Measurements from ENCODE around the gene CAMK4.

GRCh38 chr5:111502956-111503355 is 278.8 kb downstream of the CAMK4 start:
- TF ChIP-seq CTCF (conservative IDR thresholded peaks at IDR 0.05 in 1 of 2, IDR thresholded peaks at IDR 0.05 in 1 of 2; ENCODE audit: extremely low read depth in 1 of 2, insufficient read depth in 1 of 2, low read depth in 1 of 2, low read length in 2 of 2) (no peak), EZH2 (IDR thresholded peaks at IDR 0.05; ENCODE audit: borderline replicate concordance, low read length) (no peak)
